ENCODE data around the gene CD55. TPM values are rescaled to one million over a fixed set of nuclear protein-coding genes. Genes with fewer than 3 reads are reported as not detected.

Gene CD55
- total RNA-seq, 6 donors from 2014 or later = 256 to 798 (median 465) TPM

GRCh38 chr1:207305489-207305873 lies 16.0 kb upstream of the CD55 start:
- ATAC-seq (ENCODE audit: low FRiP score in 2 of 2) = no peak
- 90 to 92% methylated on average over 6 of the region's 6 CpGs for WGBS, 2 donors
- Histone ChIP-seq H3K36me3 (no peaks in the 10 kb centered on the region), H3K27ac (no peak overlapping the region), H3K4me3 (no peak overlapping the region), H3K9me3 (no peaks in the 10 kb centered on the region), H3K4me1 (peaks cover 5 to 19% (median 11%) of the 10 kb centered on the region in 4 donors), H3K27me3 (no peaks in the 10 kb centered on the region)
- DNase-seq = no peak
- no peak for TF ChIP-seq EP300 (IDR thresholded peaks at IDR 0.05)
- TF ChIP-seq CTCF (IDR thresholded peaks at IDR 0.05) = no peak
- TF ChIP-seq POLR2AphosphoS5 (IDR thresholded peaks at IDR 0.05) = no peak
- TF ChIP-seq POLR2A (IDR thresholded peaks at IDR 0.05) = no peak

- DNase-seq = no peak
- H3K4me1 ChIP-seq = peaks cover 5 to 19% (median 11%) of the 10 kb centered on the region in 4 donors
- 73 to 82% methylated on average over 1 of the region's 1 CpG for WGBS, 2 donors
- no peak for ATAC-seq (ENCODE audit: low FRiP score in 2 of 2)
- no peak overlapping the region for H3K4me3 ChIP-seq
- no peaks in the 10 kb centered on the region for H3K9me3 ChIP-seq
- TF ChIP-seq EP300 (IDR thresholded peaks at IDR 0.05) = no peak
- TF ChIP-seq CTCF (IDR thresholded peaks at IDR 0.05) = no peak
- TF ChIP-seq POLR2AphosphoS5 (IDR thresholded peaks at IDR 0.05) = no peak
- TF ChIP-seq POLR2A (IDR thresholded peaks at IDR 0.05) = no peak
- no peaks in the 10 kb centered on the region for H3K27me3 ChIP-seq
- H3K27ac ChIP-seq = no peak overlapping the region
- no peaks in the 10 kb centered on the region for H3K36me3 ChIP-seq
Observed at GRCh38 chr1:207306023-207306422, 15.5 kb upstream of the CD55 start.

DNA sequence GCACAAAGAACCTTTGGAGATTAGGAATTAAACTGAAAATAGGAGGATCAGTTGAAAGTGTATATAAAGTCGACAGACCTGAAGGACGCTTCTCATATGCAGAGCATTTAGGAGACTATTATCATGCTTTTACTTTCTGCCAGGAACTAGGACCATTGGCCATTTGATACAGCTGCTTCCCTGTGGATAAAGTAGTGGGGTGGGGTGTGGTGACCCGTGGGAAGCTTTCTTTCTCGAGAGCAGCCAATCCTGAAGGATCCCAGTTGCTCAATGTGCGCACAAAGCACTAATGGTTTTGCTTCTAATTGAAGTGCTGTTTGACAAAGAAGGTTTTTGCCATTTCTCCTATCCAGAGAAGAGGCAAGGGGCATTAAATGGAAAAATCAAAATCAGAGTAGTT lies 14.9 kb upstream of the CD55 start:
- Histone ChIP-seq H3K36me3 (no peaks in the 10 kb centered on the region), H3K27me3 (no peaks in the 10 kb centered on the region), H3K4me3 (no peak overlapping the region), H3K9me3 (no peaks in the 10 kb centered on the region), H3K4me1 (peaks cover 5 to 19% (median 11%) of the 10 kb centered on the region in 4 donors), H3K27ac (no peak overlapping the region)
- no peak for ATAC-seq (ENCODE audit: low FRiP score in 2 of 2)
- 66 to 74% methylated on average over 5 of the region's 5 CpGs for WGBS, 2 donors
- TF ChIP-seq POLR2A (IDR thresholded peaks at IDR 0.05) (no peak), EP300 (IDR thresholded peaks at IDR 0.05) (no peak), CTCF (IDR thresholded peaks at IDR 0.05) (no peak), POLR2AphosphoS5 (IDR thresholded peaks at IDR 0.05) (no peak)
- no peak for DNase-seq

- H3K27ac ChIP-seq = peak overlapping the region in 2 of 4 donors; percentile 8 to 65
- H3K36me3 ChIP-seq = no peaks in the 10 kb centered on the region
- no peak for TF ChIP-seq CTCF (IDR thresholded peaks at IDR 0.05)
- TF ChIP-seq POLR2A (IDR thresholded peaks at IDR 0.05) = no peak
- no peak for TF ChIP-seq POLR2AphosphoS5 (IDR thresholded peaks at IDR 0.05)
- TF ChIP-seq EP300 (IDR thresholded peaks at IDR 0.05) = no peak
- peaks cover 5 to 24% (median 11%) of the 10 kb centered on the region in 4 donors for H3K4me1 ChIP-seq
- 84 to 87% methylated on average over 2 of the region's 2 CpGs for WGBS, 2 donors
- no peaks in the 10 kb centered on the region for H3K9me3 ChIP-seq
- no peaks in the 10 kb centered on the region for H3K27me3 ChIP-seq
- ATAC-seq (ENCODE audit: low FRiP score in 2 of 2) = no peak
- no peak for DNase-seq
- no peak overlapping the region for H3K4me3 ChIP-seq
Observed at GRCh38 chr1:207308451-207309190, 12.9 kb upstream of the CD55 start.
